ENCODE results near the gene ESPN.

ESPN gene

DNA sequence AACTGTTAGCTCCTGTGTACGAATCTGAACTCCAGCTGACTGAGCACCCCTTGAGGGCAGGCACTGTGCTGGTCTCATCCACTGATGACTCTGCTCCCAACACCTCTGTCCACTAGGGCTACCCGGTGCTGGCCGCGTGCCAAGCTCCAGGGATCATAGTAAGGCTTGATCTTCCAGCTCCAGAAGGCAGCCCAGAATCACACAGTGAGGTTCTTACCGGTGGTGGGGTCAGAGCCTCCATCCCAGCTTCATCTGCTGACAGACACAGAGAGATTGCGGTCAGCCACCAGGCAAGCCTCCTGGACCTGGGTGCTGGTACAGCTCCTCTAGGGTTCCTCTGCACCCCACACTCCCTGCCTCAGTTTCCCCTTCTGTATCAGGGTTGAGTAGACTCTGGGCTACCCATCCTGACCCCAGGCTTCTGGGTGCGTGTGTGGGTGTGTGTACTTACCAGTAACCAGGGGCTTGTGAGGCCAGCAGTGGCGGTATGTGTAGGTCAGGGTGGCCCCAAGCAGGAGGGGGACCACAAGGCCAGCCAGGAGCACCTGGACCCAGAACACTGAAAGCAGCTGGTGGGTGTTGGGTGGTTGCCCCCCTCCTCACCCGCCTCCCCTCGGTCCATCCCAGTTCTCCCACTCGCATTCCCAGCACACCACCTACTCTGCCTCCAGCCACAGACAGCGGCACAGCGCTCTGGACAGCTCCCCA is 38.0 kb downstream of the ESPN start:
- H3K27me3 Mint-ChIP-seq, result peaks cover 4% of the 10 kb centered on the region
- H3K36me3 Mint-ChIP-seq, result peaks cover 40% of the 10 kb centered on the region
- no peaks in the 10 kb centered on the region for H3K9me3 Mint-ChIP-seq
- H3K4me3 Mint-ChIP-seq, result peak overlapping the region; percentile 63
- H3K4me1 Mint-ChIP-seq, result peaks cover 63% of the 10 kb centered on the region
- H3K27ac Mint-ChIP-seq, result peak overlapping the region; percentile 81
- CTCF ChIA-PET, result interaction anchor here (0.8 to 1.1 kb wide), 2 partner anchors 9 to 17 kb away, joined by 3 read pairs; no protein-coding TSS in a partner anchor
- no peak for DNase-seq

- H3K4me3 Mint-ChIP-seq, result no peak overlapping the region
- H3K27me3 Mint-ChIP-seq, result peaks cover 4% of the 10 kb centered on the region
- H3K36me3 Mint-ChIP-seq, result peaks cover 40% of the 10 kb centered on the region
- peak overlapping the region; percentile 58 for H3K27ac Mint-ChIP-seq
- no peak for DNase-seq
- no peaks in the 10 kb centered on the region for H3K9me3 Mint-ChIP-seq
- CTCF ChIA-PET, result interaction anchor here (1.1 to 1.2 kb wide), 3 partner anchors 9 to 24 kb away, joined by 3 to 5 read pairs (median 3); no protein-coding TSS in a partner anchor
- peaks cover 63% of the 10 kb centered on the region for H3K4me1 Mint-ChIP-seq
Observed at GRCh38 chr1:6463120-6463412, 38.5 kb downstream of the ESPN start.

DNA sequence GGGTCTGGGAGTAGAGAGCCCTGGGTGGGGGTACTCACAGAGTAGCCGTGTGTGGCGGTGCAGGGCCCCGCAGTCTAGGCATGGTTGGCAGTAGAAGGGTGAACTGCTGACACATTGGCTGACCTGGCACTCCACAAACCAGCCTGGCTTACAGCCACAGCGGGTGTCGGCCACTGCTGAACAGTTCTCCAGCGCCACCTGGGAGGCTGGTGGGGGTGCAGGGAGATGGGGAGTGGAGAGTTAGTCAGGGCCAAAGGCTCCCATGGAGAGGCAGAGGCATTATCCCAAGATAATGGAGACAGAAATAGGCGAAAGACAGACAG is 39.9 kb downstream of the ESPN start:
- H3K9me3 Mint-ChIP-seq, result no peaks in the 10 kb centered on the region
- peak overlapping the region; percentile 86 for H3K4me3 Mint-ChIP-seq
- peaks cover 40% of the 10 kb centered on the region for H3K36me3 Mint-ChIP-seq
- peaks cover 59% of the 10 kb centered on the region for H3K4me1 Mint-ChIP-seq
- CTCF ChIA-PET, result interaction anchor here (1.2 to 2.5 kb wide), 2 partner anchors 12 to 25 kb away, joined by 5 to 7 read pairs; no protein-coding TSS in a partner anchor
- DNase-seq, result peak; percentile 62
- H3K27ac Mint-ChIP-seq, result peak overlapping the region; percentile 90
- peaks cover 4% of the 10 kb centered on the region for H3K27me3 Mint-ChIP-seq

- no peak for DNase-seq
- Mint-ChIP-seq H3K9me3 (no peaks in the 10 kb centered on the region), H3K27me3 (no peaks in the 10 kb centered on the region), H3K4me1 (peaks cover 57% of the 10 kb centered on the region), H3K27ac (peak overlapping the region; percentile 90), H3K4me3 (peak overlapping the region; percentile 86), H3K36me3 (peaks cover 40% of the 10 kb centered on the region)
- CTCF ChIA-PET, result interaction anchor here (2.5 kb wide), 1 partner anchor 24 kb away, joined by 7 read pairs; no protein-coding TSS in a partner anchor
Observed at GRCh38 chr1:6464915-6465314, 40.3 kb downstream of the ESPN start.

DNA sequence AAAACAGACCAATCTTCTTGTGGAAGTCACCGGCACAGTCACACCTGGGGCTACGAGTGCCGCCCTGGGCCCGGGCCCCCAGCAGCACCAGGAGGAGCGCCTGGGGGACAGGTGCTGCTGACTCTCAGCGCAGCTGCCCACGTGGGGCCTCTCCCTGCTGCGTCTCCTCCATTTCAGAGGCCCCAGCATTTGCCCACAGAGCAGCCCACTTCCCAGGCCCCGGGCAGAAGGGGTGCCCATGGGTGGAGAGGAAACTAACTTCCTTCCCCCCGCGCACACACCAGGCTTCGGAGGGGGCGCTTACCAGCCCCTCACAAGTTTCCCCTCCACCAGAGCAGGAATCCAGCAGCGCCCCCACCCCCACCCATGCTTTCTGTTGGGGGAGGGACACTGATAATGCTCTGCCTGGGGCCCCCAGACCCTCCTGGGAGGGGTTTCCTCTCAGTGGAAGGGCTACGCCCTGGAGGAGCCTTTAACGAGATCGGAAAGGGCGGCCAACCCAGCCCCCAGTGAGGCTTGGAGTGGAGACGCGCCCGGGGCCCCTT is 41.0 kb downstream of the ESPN start:
- Mint-ChIP-seq H3K36me3 (peaks cover 35% of the 10 kb centered on the region), H3K4me3 (peak overlapping the region; percentile 86), H3K4me1 (peaks cover 52% of the 10 kb centered on the region), H3K9me3 (no peaks in the 10 kb centered on the region), H3K27me3 (no peaks in the 10 kb centered on the region), H3K27ac (peak overlapping the region; percentile 90)
- CTCF ChIA-PET, result interaction anchor here (1.0 to 2.5 kb wide), 2 partner anchors 20 to 24 kb away, joined by 3 to 7 read pairs; no protein-coding TSS in a partner anchor
- peak; percentile 68 for DNase-seq

- Mint-ChIP-seq H3K36me3 (peaks cover 30% of the 10 kb centered on the region), H3K27me3 (no peaks in the 10 kb centered on the region), H3K9me3 (no peaks in the 10 kb centered on the region), H3K4me1 (peaks cover 47% of the 10 kb centered on the region), H3K27ac (peak within 1 kb of the TSS; percentile 90), H3K4me3 (peak within 1 kb of the TSS; percentile 86)
- CTCF ChIA-PET, result interaction anchor here (1.0 to 2.5 kb wide), 2 partner anchors 20 to 23 kb away, joined by 3 to 7 read pairs; no protein-coding TSS in a partner anchor
- peak; percentile 72 for DNase-seq
Observed at GRCh38 chr1:6466023-6466422, 41.4 kb downstream of the ESPN start, which contains the start of gene TNFRSF25. Gene TNFRSF25, minus strand, starts transcription at chr1:6466173. Its CDS starts 66 bp downstream, at chr1:6466107.

DNA sequence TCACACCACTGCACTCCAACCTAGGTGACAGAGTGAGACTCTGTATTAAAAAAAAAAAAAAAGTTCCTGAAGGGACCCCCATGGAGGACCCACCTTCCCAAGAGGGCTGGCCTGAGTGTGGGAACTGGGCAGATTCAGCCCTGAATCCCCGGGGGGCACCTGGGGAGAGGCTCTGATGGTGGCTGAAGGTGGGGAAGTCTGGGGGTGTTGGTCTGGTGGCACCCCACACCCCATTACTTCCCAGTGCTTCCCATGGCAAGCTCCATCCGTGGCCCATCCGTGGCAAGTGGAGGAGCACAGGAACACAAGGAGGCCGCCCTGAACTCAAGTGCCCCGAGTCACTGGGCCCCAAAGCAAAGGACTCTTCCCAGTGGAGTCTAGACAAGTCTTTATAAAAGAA is 42.2 kb downstream of the ESPN start:
- CTCF ChIA-PET, result interaction anchor here (1.2 kb wide), 1 partner anchor 24 kb away, joined by 4 read pairs; no protein-coding TSS in a partner anchor
- peak overlapping the region; percentile 86 for H3K4me3 Mint-ChIP-seq
- H3K27ac Mint-ChIP-seq, result peak overlapping the region; percentile 72

GRCh38 chr1:6467224-6467623 is 42.6 kb downstream of the ESPN start:
- peaks cover 37% of the 10 kb centered on the region for H3K4me1 Mint-ChIP-seq
- CTCF ChIA-PET, result interaction anchor here (0.6 to 1.2 kb wide), 2 partner anchors 23 to 24 kb away, joined by 3 to 4 read pairs; no protein-coding TSS in a partner anchor
- H3K27me3 Mint-ChIP-seq, result no peaks in the 10 kb centered on the region
- peaks cover 19% of the 10 kb centered on the region for H3K36me3 Mint-ChIP-seq
- peak overlapping the region; percentile 72 for H3K27ac Mint-ChIP-seq
- no peaks in the 10 kb centered on the region for H3K9me3 Mint-ChIP-seq
- no peak overlapping the region for H3K4me3 Mint-ChIP-seq
- DNase-seq, result no peak

More for the DNA sequence above, 42.2 kb downstream of the ESPN start:
- Mint-ChIP-seq H3K9me3 (no peaks in the 10 kb centered on the region), H3K36me3 (peaks cover 24% of the 10 kb centered on the region), H3K4me1 (peaks cover 40% of the 10 kb centered on the region), H3K27me3 (no peaks in the 10 kb centered on the region)
- no peak for DNase-seq

- Mint-ChIP-seq H3K4me1 (peaks cover 31% of the 10 kb centered on the region), H3K4me3 (no peak overlapping the region), H3K9me3 (no peaks in the 10 kb centered on the region), H3K36me3 (peaks cover 11% of the 10 kb centered on the region), H3K27me3 (no peaks in the 10 kb centered on the region), H3K27ac (no peak overlapping the region)
- DNase-seq, result no peak
- CTCF ChIA-PET, result interaction anchor here (0.6 to 1.3 kb wide), 4 partner anchors 21 to 48 kb away, joined by 3 to 4 read pairs (median 4); partner anchors contain the start of gene HES2
Observed at GRCh38 chr1:6467744-6468688, 43.4 kb downstream of the ESPN start.

DNA sequence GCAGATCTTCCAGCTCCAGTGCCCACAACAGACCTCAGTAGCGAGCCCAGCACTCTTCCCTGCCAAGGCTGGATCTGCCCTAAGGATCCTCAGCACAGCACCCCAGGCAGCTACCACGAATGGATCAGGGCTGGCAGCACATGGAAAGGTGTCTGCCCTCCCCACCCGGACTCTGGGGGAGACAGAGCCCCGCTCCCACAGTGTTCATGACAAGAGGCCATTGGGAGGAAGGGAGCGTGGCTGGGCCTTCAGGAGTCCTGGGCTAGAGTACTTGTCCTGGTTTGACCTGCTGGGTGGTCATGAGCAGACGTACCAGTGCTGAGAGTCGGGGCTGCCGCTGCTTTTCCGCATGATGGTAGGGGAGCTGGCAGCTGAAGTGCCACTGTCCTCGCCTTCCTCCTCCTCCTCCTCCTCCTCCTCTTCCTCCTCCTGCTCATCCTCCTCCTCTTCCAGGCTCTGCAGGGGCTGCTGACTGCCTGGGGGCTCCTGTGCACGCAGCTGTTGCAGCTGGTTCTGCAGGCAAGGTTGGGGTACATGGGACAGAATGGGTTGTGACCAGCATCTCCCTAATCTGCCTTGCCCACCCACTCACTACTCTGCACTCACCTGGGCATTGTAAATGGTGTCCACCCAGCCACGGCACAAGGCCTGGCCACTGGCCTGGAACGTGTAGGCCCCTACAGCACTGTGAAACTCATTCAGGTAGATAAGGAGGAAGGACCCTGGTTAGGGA is 44.3 kb downstream of the ESPN start:
- no peak overlapping the region for H3K4me3 Mint-ChIP-seq
- H3K4me1 Mint-ChIP-seq, result peaks cover 25% of the 10 kb centered on the region
- no peaks in the 10 kb centered on the region for H3K9me3 Mint-ChIP-seq
- H3K27ac Mint-ChIP-seq, result no peak overlapping the region
- H3K27me3 Mint-ChIP-seq, result no peaks in the 10 kb centered on the region
- CTCF ChIA-PET, result interaction anchor here (1.2 to 1.7 kb wide), 3 partner anchors 14 to 49 kb away, joined by 3 to 4 read pairs (median 4); partner anchors contain the start of gene HES2
- H3K36me3 Mint-ChIP-seq, result peaks cover 8% of the 10 kb centered on the region
- no peak for DNase-seq

DNA sequence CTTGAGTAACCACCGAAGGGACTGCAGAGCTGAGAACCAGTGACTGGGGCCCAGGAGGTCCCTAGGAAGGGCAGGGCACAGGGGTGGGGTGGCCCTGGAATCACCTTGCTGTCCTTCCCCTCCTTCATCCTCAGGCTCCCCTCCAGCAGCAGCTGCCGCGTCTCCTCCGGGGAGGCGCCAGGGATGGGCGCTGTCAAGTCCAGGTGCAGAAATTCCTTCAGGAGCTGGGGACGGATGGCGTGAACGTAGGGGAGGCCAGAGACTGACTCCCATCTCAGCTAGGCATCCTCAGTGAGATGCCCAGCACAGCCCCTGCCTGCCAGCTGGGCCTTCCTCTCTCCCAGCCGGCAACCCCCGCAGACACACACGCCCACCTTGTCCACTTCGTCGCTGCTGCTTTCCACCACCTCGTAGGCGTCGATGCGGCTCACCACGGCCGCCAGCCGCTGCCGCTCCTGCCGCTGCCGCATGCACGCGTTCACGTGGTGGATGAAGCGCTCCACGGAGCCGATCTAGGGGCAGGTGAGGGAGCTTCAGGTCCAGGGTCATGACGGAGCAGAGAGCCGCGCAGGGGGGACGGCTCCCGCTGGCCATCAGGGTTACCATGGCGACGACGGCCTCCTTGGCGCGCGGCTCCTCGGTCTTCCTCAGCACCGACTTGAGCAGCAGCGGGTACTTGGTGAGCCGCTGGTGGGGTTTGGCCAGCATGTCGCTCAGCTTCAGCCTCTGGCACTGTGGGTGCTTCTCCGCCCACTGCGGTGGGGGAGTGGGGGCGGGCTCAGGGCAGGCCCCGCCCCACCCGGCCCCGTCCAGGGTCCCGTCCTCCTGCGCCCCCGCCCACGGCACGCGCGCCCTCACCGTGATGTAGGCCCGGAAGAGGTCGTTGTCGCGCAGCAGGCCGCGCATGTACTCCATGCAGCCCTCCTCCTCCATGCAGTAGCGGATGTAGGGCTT is 45.8 kb downstream of the ESPN start:
- Mint-ChIP-seq H3K4me3 (no peak overlapping the region), H3K4me1 (peaks cover 15% of the 10 kb centered on the region), H3K27ac (no peak overlapping the region), H3K36me3 (no peaks in the 10 kb centered on the region), H3K27me3 (peaks cover 1% of the 10 kb centered on the region), H3K9me3 (no peaks in the 10 kb centered on the region)
- no peak for DNase-seq
- CTCF ChIA-PET, result interaction anchor here (0.7 to 1.7 kb wide), 2 partner anchors 9 to 15 kb away, joined by 3 to 4 read pairs; no protein-coding TSS in a partner anchor

GRCh38 chr1:6471086-6471969 is 46.8 kb downstream of the ESPN start:
- Mint-ChIP-seq H3K27me3 (peaks cover 5% of the 10 kb centered on the region), H3K27ac (no peak overlapping the region), H3K36me3 (no peaks in the 10 kb centered on the region), H3K4me1 (peaks cover 14% of the 10 kb centered on the region), H3K4me3 (no peak overlapping the region), H3K9me3 (no peaks in the 10 kb centered on the region)
- CTCF ChIA-PET, result interaction anchor here (1.0 to 1.9 kb wide), 4 partner anchors 9 to 19 kb away, joined by 3 to 9 read pairs (median 5); no protein-coding TSS in a partner anchor
- DNase-seq, result no peak

Measured in activated naive CD4-positive, alpha-beta T cell treated with anti-CD3 and anti-CD28 coated beads, Interleukin-2, amount 10 ng/mL, durations not matched to agents 7 days and 5 days (primary cell).